ENCODE data around the gene PTPMT1.

Gene PTPMT1

DNA sequence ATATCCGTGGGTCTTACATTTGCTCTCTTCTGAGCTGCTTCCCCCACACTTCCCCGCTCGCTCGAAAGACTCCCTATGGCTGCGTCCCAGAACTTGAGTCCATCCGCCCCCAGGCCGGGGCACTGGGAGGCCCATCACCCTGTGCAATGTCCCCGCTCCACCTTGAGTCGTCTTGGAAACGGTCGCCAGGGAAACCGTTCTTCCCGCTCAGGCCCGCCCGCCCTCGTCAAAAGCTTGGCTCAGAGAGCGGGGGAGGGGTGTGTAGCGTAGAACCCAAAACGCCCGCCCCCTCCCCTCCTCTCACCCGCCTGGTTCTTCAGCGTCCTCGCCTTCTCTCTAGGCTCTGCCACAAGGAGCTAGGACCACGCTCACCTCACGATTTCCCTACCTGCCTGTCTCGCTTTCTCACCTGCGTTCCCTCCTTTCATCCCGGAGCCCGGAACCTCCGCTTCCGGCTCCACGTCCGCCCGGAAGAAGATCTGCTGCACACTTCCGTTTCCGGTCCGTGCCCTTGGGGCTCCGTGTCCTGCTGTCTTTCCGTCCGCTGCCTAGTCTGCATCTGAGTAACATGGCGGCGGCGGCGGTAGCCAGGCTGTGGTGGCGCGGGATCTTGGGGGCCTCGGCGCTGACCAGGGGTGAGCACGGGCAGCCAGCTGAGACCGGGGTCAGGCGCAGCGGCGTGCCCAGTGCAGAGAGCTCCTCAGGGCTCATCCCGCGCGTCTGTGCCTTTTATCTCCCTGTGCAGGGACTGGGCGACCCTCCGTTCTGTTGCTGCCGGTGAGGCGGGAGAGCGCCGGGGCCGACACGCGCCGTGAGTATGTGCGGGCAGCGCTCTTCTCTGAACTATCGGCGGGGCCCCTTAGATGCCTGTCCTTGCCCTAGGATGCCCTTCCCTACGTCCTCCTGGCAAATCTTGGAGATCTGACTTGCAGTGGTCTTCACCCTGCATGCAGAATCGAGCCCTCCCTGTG lies 13.4 kb downstream of the PTPMT1 start, which contains the start of the genes KBTBD4 and NDUFS3:
Gene KBTBD4, minus strand, starts transcription at position 447 of the 971 bp plus-strand sequence. Its CDS starts 19 bp downstream, at position 428.
Gene NDUFS3, plus strand, starts transcription at position 551 of the 971 bp plus-strand sequence. Its CDS starts 18 bp downstream, at position 569.
- H3K27ac ChIP-seq (ENCODE audit: low read depth, low read length): peak within 1 kb of the TSS; percentile 86
- no peaks in the 10 kb centered on the region for H3K9me3 ChIP-seq (ENCODE audit: control insufficient read depth in 1 of 2, low read length in 2 of 2)
- H3K4me3 ChIP-seq (ENCODE audit: low read depth in 1 of 2, low read length in 2 of 2): peak within 1 kb of the TSS; percentile 99
- H3K36me3 ChIP-seq (ENCODE audit: control insufficient read depth in 1 of 2, insufficient read depth in 2 of 2, low read length in 2 of 2): peaks cover 23 to 60% of the 10 kb centered on the region in 2 donors
- peak within 1 kb of the TSS; percentile 99 to 100 for H3K9ac ChIP-seq (ENCODE audit: low read depth in 1 of 2, low read length in 2 of 2)
- peaks cover 27 to 28% of the 10 kb centered on the region in 2 donors for H3K4me1 ChIP-seq (ENCODE audit: control insufficient read depth in 1 of 2, insufficient read depth in 2 of 2, low read length in 2 of 2)
- no peaks in the 10 kb centered on the region for H3K27me3 ChIP-seq (ENCODE audit: control insufficient read depth in 1 of 2, insufficient read depth in 2 of 2, low read length in 2 of 2)

- Histone ChIP-seq H3K27ac (ENCODE audit: low read depth, low read length) (no peak overlapping the region), H3K9me3 (ENCODE audit: control insufficient read depth in 1 of 2, low read length in 2 of 2) (no peaks in the 10 kb centered on the region), H3K4me1 (ENCODE audit: control insufficient read depth in 1 of 2, insufficient read depth in 2 of 2, low read length in 2 of 2) (peaks cover 13 to 19% of the 10 kb centered on the region in 2 donors), H3K36me3 (ENCODE audit: control insufficient read depth in 1 of 2, insufficient read depth in 2 of 2, low read length in 2 of 2) (peaks cover 28 to 50% of the 10 kb centered on the region in 2 donors), H3K4me3 (ENCODE audit: low read depth in 1 of 2, low read length in 2 of 2) (no peak overlapping the region), H3K9ac (ENCODE audit: low read depth in 1 of 2, low read length in 2 of 2) (no peak overlapping the region), H3K27me3 (ENCODE audit: control insufficient read depth in 1 of 2, insufficient read depth in 2 of 2, low read length in 2 of 2) (no peaks in the 10 kb centered on the region)
Observed at GRCh38 chr11:47583844-47584243, 18.4 kb downstream of the PTPMT1 start.

DNA sequence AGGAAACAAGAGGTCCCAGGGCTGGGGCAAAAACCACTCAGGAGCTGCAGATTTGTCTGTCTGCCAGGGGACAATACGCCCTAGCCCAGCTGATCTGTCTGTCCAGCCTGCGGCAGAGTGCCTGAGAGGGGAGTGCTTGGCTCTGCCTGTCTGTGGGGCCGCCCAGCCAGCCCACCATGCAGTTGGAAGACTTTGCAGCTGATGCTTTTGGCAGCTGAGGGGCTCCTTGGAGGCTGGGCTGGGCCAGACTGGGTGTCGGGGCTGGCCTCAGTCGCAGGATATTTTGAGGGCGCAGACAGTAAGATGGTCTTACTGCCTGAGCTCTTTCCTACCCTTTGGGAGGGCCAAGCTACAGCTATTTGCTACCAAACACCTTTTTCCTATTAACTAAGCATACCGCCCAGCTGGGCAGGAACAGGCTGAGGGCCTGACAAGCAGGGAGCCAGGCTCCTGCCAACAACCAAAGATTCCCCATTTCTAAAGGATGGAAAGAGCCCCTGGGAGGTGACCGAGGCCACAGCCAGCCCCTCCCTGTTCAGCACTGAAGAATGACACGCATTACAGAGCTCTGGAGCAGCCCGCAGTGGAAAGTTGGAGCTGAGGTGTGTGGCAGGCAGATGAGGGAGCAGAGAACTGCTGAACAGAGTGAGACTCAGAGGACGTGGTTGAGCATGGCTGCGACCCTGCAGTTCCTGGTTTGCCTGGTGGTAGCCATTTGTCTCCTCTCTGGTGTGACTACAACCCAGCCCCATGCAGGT lies 20.9 kb downstream of the PTPMT1 start, which contains the start of gene FAM180B:
Gene FAM180B, plus strand, starts transcription at position 581 of the 758 bp plus-strand sequence. Its CDS starts 91 bp downstream, at position 672.
- peaks cover 0 to 3% of the 10 kb centered on the region in 2 donors for H3K4me1 ChIP-seq (ENCODE audit: control insufficient read depth in 1 of 2, insufficient read depth in 2 of 2, low read length in 2 of 2)
- H3K4me3 ChIP-seq (ENCODE audit: low read depth in 1 of 2, low read length in 2 of 2): no peak within 1 kb of the TSS
- no peak within 1 kb of the TSS for H3K9ac ChIP-seq (ENCODE audit: low read depth in 1 of 2, low read length in 2 of 2)
- H3K27ac ChIP-seq (ENCODE audit: low read depth, low read length): no peak within 1 kb of the TSS
- H3K27me3 ChIP-seq (ENCODE audit: control insufficient read depth in 1 of 2, insufficient read depth in 2 of 2, low read length in 2 of 2): no peaks in the 10 kb centered on the region
- no peaks in the 10 kb centered on the region for H3K9me3 ChIP-seq (ENCODE audit: control insufficient read depth in 1 of 2, low read length in 2 of 2)
- H3K36me3 ChIP-seq (ENCODE audit: control insufficient read depth in 1 of 2, insufficient read depth in 2 of 2, low read length in 2 of 2): peaks cover 28 to 38% of the 10 kb centered on the region in 2 donors

- H3K9me3 ChIP-seq (ENCODE audit: control insufficient read depth in 1 of 2, low read length in 2 of 2): no peaks in the 10 kb centered on the region
- peaks cover 19 to 29% of the 10 kb centered on the region in 2 donors for H3K36me3 ChIP-seq (ENCODE audit: control insufficient read depth in 1 of 2, insufficient read depth in 2 of 2, low read length in 2 of 2)
- H3K27me3 ChIP-seq (ENCODE audit: control insufficient read depth in 1 of 2, insufficient read depth in 2 of 2, low read length in 2 of 2): peaks cover 3% of the 10 kb centered on the region in 2 donors
- no peak overlapping the region for H3K27ac ChIP-seq (ENCODE audit: low read depth, low read length)
- H3K4me3 ChIP-seq (ENCODE audit: low read depth in 1 of 2, low read length in 2 of 2): no peak overlapping the region
- H3K9ac ChIP-seq (ENCODE audit: low read depth in 1 of 2, low read length in 2 of 2): no peak overlapping the region
- peaks cover 0 to 3% of the 10 kb centered on the region in 2 donors for H3K4me1 ChIP-seq (ENCODE audit: control insufficient read depth in 1 of 2, insufficient read depth in 2 of 2, low read length in 2 of 2)
Observed at GRCh38 chr11:47587039-47587716, 21.8 kb downstream of the PTPMT1 start.

DNA sequence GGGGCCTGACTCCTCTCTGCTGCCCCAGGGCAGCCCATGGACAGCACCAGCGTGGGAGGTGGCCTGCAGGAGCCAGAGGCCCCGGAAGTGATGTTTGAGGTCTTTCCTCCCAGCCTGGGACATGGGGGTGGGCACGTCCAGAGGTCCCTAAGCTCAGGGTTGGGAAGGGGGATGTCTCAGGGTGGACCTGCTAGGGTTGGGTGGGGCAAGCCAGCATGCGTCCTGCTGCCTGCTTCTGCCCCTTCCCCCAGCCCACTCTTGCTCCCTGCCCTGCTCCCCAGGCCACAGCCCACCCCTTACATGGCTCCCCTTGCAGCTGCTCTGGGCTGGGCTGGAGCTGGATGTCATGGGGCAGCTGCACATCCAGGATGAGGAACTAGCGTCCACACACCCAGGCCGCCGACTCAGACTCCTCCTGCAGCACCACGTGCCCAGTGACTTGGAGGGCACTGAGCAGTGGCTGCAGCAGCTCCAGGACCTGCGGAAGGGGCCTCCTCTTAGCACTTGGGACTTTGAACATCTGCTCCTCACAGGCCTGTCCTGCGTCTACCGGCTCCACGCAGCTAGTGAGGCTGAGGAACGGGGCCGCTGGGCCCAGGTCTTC lies 22.4 kb downstream of the PTPMT1 start:
- H3K9me3 ChIP-seq (ENCODE audit: control insufficient read depth in 1 of 2, low read length in 2 of 2): no peaks in the 10 kb centered on the region
- no peak overlapping the region for H3K9ac ChIP-seq (ENCODE audit: low read depth in 1 of 2, low read length in 2 of 2)
- H3K36me3 ChIP-seq (ENCODE audit: control insufficient read depth in 1 of 2, insufficient read depth in 2 of 2, low read length in 2 of 2): peaks cover 13 to 22% of the 10 kb centered on the region in 2 donors
- H3K27ac ChIP-seq (ENCODE audit: low read depth, low read length): no peak overlapping the region
- H3K4me3 ChIP-seq (ENCODE audit: low read depth in 1 of 2, low read length in 2 of 2): no peak overlapping the region
- peaks cover 6 to 10% of the 10 kb centered on the region in 2 donors for H3K27me3 ChIP-seq (ENCODE audit: control insufficient read depth in 1 of 2, insufficient read depth in 2 of 2, low read length in 2 of 2)
- H3K4me1 ChIP-seq (ENCODE audit: control insufficient read depth in 1 of 2, insufficient read depth in 2 of 2, low read length in 2 of 2): peaks cover 0 to 3% of the 10 kb centered on the region in 2 donors

DNA sequence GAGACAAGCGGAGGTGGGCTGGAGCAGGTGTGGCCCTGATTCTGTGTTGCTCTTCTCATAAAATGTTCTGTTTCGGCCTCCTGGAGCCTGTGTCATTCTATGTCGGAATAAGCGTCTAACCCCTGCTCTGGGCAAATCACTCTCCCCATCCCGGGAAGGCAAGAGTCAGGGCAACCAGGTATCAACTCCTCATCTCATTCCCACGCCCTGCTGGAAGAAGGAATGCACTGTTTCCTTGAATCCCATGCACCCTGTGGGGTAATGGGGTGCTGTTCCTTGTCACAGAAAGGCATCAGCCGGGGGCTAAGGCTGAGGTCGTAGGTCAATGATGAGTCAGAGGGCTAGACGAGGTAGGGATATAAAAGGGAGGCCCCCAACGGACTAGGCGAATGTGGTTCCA lies 23.7 kb downstream of the PTPMT1 start:
- Histone ChIP-seq H3K9me3 (ENCODE audit: control insufficient read depth in 1 of 2, low read length in 2 of 2) (no peaks in the 10 kb centered on the region), H3K4me3 (ENCODE audit: low read depth in 1 of 2, low read length in 2 of 2) (no peak overlapping the region), H3K27me3 (ENCODE audit: control insufficient read depth in 1 of 2, insufficient read depth in 2 of 2, low read length in 2 of 2) (peaks cover 19 to 23% of the 10 kb centered on the region in 2 donors), H3K9ac (ENCODE audit: low read depth in 1 of 2, low read length in 2 of 2) (no peak overlapping the region), H3K36me3 (ENCODE audit: control insufficient read depth in 1 of 2, insufficient read depth in 2 of 2, low read length in 2 of 2) (peaks cover 3 to 9% of the 10 kb centered on the region in 2 donors), H3K4me1 (ENCODE audit: control insufficient read depth in 1 of 2, insufficient read depth in 2 of 2, low read length in 2 of 2) (peaks cover 4 to 6% of the 10 kb centered on the region in 2 donors), H3K27ac (ENCODE audit: low read depth, low read length) (no peak overlapping the region)

DNA sequence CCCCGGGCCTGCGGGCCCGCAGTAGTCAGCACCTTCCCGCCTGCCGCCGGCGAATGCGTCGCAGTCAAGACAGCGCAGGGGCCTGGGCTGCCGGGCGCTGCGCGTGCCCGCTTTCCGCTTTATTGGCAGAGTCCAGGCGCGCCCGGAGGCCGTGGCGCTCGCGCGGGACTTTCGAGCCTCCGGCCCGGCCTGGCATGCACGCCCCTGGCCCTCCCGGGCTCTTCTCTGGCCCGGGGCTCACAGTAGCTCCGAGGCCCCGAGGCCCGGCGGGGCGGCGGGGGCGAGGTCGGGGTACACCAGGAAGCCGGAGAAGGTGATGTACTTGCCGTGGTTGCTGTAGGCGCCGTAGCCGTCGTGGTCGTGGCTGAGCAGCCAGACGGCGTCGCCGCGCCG lies 24.2 kb downstream of the PTPMT1 start:
- Histone ChIP-seq H3K9me3 (ENCODE audit: control insufficient read depth in 1 of 2, low read length in 2 of 2) (no peaks in the 10 kb centered on the region), H3K4me1 (ENCODE audit: control insufficient read depth in 1 of 2, insufficient read depth in 2 of 2, low read length in 2 of 2) (peaks cover 4 to 6% of the 10 kb centered on the region in 2 donors), H3K36me3 (ENCODE audit: control insufficient read depth in 1 of 2, insufficient read depth in 2 of 2, low read length in 2 of 2) (peaks cover 0 to 5% of the 10 kb centered on the region in 2 donors), H3K27ac (ENCODE audit: low read depth, low read length) (no peak overlapping the region), H3K27me3 (ENCODE audit: control insufficient read depth in 1 of 2, insufficient read depth in 2 of 2, low read length in 2 of 2) (peaks cover 23 to 27% of the 10 kb centered on the region in 2 donors), H3K4me3 (ENCODE audit: low read depth in 1 of 2, low read length in 2 of 2) (no peak overlapping the region), H3K9ac (ENCODE audit: low read depth in 1 of 2, low read length in 2 of 2) (no peak overlapping the region)

DNA sequence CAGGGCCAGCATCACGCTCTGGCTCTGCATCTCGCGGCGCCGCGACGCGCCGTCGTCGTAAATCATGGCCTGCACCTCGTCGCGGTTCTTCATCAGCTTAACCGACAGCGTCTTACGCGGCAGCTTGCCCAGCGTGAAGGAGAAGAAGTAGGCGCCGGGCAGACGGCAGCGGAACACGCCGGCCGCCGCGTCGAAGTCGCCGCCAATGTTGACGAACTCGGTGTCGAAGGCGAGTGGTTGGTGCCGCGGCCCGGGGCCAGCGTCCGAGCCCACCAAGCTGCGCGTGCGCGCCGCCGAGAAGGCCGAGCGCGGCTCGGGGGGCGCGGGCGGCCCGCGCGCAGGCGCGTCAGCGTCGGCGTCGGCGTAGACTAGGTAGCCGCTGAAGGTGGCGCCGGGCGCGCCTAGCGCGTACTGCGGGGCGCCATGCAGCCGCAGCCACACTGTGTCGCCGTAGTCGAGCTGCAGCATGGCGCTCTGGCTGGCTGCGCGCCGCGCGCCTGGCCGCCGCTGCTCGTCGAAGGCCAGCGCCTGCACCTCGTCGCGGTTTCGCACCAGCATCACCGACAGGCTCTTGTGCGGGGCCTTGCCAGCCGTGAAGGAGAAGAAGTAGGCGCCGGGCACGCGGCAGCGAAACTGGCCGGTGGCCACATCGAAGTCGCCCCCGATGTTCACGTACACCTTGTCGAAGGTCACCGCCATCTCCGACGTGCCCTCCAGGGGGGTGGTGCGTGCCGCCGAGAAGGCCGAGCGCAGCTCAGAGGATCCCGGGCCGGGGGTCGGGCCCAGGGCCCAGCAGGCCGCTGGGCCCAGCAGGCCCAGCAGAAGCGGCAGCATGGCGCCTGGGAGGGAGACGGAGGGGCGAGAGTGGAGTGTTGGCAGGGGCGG lies 24.8 kb downstream of the PTPMT1 start:
- H3K27me3 ChIP-seq (ENCODE audit: control insufficient read depth in 1 of 2, insufficient read depth in 2 of 2, low read length in 2 of 2): peaks cover 29 to 34% of the 10 kb centered on the region in 2 donors
- no peak overlapping the region for H3K4me3 ChIP-seq (ENCODE audit: low read depth in 1 of 2, low read length in 2 of 2)
- H3K9ac ChIP-seq (ENCODE audit: low read depth in 1 of 2, low read length in 2 of 2): no peak overlapping the region
- H3K27ac ChIP-seq (ENCODE audit: low read depth, low read length): no peak overlapping the region
- H3K4me1 ChIP-seq (ENCODE audit: control insufficient read depth in 1 of 2, insufficient read depth in 2 of 2, low read length in 2 of 2): peaks cover 4 to 6% of the 10 kb centered on the region in 2 donors
- no peaks in the 10 kb centered on the region for H3K36me3 ChIP-seq (ENCODE audit: control insufficient read depth in 1 of 2, insufficient read depth in 2 of 2, low read length in 2 of 2)
- no peaks in the 10 kb centered on the region for H3K9me3 ChIP-seq (ENCODE audit: control insufficient read depth in 1 of 2, low read length in 2 of 2)

Data from duodenal mucosa (tissue), 2 donors.